Panc1 (cell line): ENCODE data around the gene UBE2A.

Experiments
- POLR2AphosphoS5 ChIP-seq: IDR thresholded peaks from 2 replicates; pipeline ENCODE4 v1.6.1; 2012; ENCODE audit warnings: mild to moderate bottlenecking, low read depth, low read length, moderate library complexity
- REST ChIP-seq, 2 experiments: IDR thresholded peaks; 2 replicates each; pipeline ENCODE4 v1.6.1; 2011 to 2012; ENCODE audit warnings: low read depth in 2 of 2, control low read depth in 1 of 2, low read length in 1 of 2, mild to moderate bottlenecking in 1 of 2, moderate library complexity in 1 of 2; ENCODE audit not compliant: insufficient read depth in 1 of 2
- SIN3A ChIP-seq: IDR thresholded peaks from 2 replicates; pipeline ENCODE4 v1.6.1; 2012; ENCODE audit warnings: low read depth, mild to moderate bottlenecking, low read length, moderate library complexity, borderline replicate concordance; ENCODE audit not compliant: insufficient read depth
- TCF7L2 ChIP-seq: IDR thresholded peaks from 2 replicates; pipeline ENCODE4 v1.6.1; 2011; ENCODE audit warnings: mild to moderate bottlenecking, low read depth, low read length, inconsistent platforms
- TF ChIP-seq, protein P1 (sequence below): fragments of 450-650 bp; IDR thresholded peaks from 2 replicates; pipeline ENCODE4 v1.5.1; 2017; ENCODE audit warnings: mild to moderate bottlenecking

GRCh38 chrX:119552508-119552907 is 21.9 kb upstream of the UBE2A start:
- TF ChIP-seq POLR2AphosphoS5, result no peak
- TF ChIP-seq, protein P1, sequence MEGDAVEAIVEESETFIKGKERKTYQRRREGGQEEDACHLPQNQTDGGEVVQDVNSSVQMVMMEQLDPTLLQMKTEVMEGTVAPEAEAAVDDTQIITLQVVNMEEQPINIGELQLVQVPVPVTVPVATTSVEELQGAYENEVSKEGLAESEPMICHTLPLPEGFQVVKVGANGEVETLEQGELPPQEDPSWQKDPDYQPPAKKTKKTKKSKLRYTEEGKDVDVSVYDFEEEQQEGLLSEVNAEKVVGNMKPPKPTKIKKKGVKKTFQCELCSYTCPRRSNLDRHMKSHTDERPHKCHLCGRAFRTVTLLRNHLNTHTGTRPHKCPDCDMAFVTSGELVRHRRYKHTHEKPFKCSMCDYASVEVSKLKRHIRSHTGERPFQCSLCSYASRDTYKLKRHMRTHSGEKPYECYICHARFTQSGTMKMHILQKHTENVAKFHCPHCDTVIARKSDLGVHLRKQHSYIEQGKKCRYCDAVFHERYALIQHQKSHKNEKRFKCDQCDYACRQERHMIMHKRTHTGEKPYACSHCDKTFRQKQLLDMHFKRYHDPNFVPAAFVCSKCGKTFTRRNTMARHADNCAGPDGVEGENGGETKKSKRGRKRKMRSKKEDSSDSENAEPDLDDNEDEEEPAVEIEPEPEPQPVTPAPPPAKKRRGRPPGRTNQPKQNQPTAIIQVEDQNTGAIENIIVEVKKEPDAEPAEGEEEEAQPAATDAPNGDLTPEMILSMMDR, result no peak
- no peak for TF ChIP-seq REST (IDR thresholded peaks at IDR 0.05; ENCODE audit: insufficient read depth in 1 of 2, low read depth in 2 of 2, low read length in 1 of 2)
- no peak for TF ChIP-seq SIN3A
- no peak for TF ChIP-seq TCF7L2
